Measurements from ENCODE around the gene KCTD13.
"Not testable (repeated sequence)": the region's sequence is repeated elsewhere in the genome, so short reads cannot be mapped to it uniquely, and the experiment has no call there.

Gene KCTD13, protein sequence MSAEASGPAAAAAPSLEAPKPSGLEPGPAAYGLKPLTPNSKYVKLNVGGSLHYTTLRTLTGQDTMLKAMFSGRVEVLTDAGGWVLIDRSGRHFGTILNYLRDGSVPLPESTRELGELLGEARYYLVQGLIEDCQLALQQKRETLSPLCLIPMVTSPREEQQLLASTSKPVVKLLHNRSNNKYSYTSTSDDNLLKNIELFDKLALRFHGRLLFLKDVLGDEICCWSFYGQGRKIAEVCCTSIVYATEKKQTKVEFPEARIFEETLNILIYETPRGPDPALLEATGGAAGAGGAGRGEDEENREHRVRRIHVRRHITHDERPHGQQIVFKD
- total RNA-seq: 14.0 to 15.7 reads per million in 2 donors

DNA sequence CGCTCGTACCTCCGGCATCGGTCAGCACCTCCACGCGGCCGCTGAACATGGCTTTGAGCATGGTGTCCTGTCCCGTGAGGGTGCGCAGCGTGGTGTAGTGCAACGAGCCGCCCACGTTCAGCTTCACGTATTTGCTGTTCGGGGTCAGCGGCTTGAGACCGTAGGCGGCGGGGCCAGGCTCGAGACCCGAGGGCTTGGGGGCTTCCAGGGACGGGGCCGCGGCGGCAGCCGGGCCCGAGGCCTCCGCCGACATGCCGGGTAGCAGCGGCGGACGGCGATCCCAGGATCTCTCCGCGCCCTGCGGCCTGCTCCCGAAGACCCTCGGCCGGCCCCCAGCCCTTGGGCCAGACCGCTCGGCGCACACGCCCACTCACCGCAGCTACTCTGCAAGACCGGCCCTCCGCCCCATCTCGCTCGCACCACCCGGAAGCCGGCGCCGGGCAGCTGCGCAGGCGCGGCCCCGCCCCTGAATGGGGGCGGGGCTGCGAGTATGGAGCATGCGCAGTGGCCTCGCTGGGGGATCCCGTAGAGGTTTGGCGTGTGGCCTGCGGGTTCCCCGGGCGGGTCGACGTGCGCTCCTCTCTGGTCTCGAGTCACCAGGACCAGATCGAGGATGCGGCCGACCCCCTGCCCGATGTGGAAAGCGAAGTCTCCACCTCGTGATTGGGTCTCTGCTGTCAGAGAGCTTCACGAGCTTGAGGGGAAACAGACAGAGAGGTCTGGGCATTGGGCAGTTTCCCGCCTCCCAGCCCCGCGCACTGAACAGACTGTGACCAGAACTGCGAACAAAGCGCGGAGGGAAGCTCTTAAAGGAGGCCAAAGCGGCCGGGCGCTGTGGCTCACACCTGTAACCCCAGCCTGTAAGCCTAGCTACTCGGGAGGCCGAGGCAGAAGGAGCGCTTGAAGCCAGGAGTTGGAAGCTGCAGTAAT is at the start of gene KCTD13:
KCTD13 (minus strand) TSS at position 446 of the 930 bp plus-strand sequence; CDS start at position 253, 193 bp downstream.
- DNase-seq: peak; percentile 86

DNA sequence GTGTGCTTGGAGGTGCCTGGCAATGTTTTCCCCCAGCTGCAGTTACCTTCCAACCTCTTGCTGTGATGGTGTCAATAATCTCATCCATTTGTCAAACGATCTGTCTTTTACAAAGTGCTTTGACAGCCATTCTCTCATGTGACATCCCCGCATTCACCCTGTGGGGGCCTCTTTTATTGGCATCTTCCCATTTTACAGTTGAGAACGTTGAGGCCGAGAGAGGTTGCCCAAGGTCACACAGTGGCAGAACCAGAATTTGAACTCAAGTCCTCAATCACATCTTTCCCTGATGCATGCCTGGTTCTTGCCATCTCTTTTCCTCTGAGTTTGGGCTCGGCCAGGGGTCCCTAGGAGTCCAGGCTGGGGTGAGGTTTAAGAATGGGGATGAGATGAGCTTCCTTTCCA is 49.1 kb upstream of the KCTD13 start:
- DNase-seq: no peak

- no peak for DNase-seq
Observed at GRCh38 chr16:29974291-29975133, 48.5 kb upstream of the KCTD13 start.

GRCh38 chr16:29973384-29974246 is 47.6 kb upstream of the KCTD13 start, which contains the start of gene TAOK2:
TAOK2 (plus strand) TSS chr16:29973868; CDS start chr16:29977773, 3,905 bp downstream.
- peak; percentile 84 for DNase-seq

GRCh38 chr16:29972992-29973383 is 47.0 kb upstream of the KCTD13 start:
- no peak for DNase-seq

GRCh38 chr16:29972500-29972899 is 46.5 kb upstream of the KCTD13 start:
- no peak for DNase-seq

DNA sequence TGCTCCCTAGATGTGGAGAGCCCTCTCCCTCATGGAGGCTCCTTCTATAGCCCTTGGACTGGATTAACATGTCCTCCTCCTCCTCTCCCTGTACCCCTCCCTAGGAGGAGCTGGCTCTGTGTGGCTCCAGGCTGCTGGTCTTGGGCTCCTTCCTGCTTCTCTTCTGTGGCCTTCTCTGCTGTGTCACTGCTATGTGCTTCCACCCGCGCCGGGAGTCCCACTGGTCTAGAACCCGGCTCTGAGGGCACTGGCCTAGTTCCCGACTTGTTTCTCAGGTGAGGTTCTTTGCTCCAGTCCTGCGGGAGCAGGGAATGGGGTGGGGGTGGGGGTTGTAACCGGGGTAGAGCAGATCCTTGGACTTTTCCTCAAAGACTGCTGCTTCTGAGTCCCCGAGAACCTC is 45.3 kb upstream of the KCTD13 start:
- no peak for DNase-seq

- no peak for DNase-seq
Observed at GRCh38 chr16:29968205-29968604, 42.2 kb upstream of the KCTD13 start.

- DNase-seq: no peak
Observed at GRCh38 chr16:29963021-29963743, 37.2 kb upstream of the KCTD13 start.

- no peak for DNase-seq
Observed at GRCh38 chr16:29962344-29962994, 36.4 kb upstream of the KCTD13 start.

DNA sequence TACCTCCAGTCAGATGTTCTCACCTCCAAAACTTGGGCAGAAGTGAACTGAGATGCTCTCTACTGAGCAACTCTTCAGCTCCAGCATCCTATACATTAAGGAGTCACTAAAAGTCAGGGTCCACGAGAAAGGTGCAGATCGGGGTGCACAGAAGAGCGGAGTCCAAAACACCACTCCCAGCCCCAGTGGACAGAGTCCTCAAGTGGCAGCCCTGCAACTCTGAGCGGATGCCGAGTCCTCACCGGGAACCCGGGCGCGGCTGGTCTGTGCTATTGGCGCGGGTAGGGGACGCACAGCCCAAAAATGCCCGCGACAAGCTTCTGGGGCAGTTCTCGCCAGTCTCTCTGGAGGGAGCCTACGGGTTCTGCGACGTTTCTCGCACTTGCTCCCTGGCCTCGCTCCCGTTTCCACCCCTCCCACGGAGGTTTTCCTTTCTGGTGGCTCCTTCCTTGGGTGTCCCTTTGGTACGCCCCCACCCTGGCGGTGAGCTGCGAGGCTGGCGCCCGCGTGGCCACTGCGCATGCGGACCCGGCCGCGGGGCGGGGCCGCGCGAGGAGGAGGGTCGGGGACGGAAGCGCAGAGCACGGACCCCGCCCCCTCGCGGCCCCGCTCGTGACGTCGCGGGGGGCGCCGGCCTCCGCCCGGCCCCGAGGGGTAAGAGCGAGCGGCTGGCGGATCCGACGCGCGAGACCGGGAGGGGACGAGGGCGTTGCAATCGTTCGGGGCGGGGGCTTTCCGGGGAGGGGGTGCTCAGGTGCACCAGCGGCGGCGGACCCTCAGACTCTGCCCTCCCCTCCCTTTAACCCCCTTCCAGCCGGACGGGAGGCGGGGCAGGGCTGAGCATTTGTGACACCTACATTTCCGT is 35.7 kb upstream of the KCTD13 start, which contains the start of gene TMEM219:
TMEM219 (plus strand) TSS at position 601 of the 865 bp plus-strand sequence. CDS start 1,065 bp downstream, outside the sequence.
- DNase-seq: peak; percentile 90

DNA sequence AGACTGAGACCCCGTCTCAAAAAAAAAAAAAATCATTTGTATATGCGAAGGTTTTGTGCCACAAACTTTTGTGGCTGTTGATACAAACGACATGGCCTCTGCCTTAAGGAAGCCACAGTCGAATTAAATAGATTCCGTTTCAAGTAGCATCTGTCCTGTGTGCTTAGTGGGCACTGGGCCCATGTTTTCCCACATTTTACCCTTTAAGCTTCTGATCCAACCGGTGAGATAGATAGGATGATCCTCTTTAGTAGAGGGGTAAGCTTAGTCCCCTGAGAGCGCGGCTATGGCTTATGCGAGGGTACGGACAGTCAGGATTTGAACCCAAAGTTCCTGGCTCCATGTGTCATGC is 35.1 kb upstream of the KCTD13 start:
- DNase-seq: no peak

- DNase-seq: not testable (repeated sequence)
Observed at GRCh38 chr16:29959821-29960220, 33.8 kb upstream of the KCTD13 start.

DNA sequence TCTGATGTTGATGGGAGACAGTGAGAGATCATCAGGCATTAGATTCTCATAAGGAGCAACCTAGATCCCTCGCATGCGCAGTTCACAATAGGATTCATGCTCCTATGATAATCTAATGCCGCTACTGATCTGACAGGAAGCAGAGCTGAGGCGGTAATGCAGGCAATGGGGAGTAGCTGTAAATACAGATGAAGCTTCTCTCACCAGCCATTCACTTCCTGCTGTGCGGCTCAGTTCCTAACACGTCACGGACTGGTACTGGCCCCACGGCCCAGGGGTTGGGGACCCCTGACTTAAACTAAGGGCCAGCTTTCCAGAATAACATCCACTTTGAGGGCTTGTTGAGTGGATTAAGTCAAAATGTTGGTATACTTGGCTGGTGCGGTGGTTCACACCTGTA is 33.3 kb upstream of the KCTD13 start:
- no peak for DNase-seq

DNA sequence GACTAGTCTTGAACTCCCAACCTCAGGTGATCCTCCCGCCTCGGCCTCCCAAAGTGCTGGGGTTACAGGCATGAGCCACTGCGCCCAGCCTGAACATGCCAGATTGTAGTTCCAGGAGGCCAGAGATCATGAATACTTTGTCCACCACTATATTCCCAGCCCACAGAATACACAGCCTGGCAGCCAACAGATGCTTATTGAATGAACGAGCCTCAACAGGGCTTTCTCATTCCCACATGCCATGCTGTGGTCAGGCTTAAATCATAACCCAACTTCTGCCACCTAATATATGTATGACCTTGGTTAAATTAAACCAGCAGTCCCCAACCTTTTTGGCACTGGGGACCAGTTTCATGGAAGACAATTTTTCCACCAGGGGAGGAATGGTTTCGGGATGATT is 32.7 kb upstream of the KCTD13 start:
- DNase-seq: no peak

GRCh38 chr16:29951625-29952365 is 25.8 kb upstream of the KCTD13 start:
- no peak for DNase-seq

DNA sequence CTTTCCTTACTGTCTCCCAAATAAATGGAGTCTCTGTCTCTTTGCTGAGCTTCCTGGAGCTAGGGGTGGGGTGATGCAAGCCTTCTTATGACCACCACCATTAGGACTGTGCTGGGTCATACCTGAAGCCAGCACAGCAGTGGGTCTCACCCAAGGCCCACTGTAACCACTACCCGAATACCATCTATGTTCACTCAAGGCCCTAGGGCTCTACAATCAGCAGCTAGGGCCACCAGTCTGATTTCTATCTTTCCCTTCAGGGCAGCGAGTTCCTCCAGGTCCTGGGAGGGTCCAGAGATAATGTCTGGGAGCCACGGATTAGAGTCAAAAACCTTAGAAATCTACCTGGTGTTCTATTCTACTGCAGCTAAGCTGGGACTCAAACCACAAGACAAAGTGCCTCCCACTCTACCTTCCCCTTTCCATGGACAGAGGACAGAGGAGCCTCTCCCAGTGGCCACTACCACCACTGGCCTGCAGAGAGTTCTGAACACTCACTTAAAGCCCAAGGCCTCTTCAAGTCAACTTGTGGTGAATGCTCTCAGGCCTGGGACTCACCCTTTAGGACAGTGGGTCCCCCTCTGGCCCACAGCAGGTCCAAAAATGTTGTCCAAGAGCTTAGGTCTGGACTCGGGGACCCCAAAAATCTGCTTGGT is 24.9 kb upstream of the KCTD13 start:
- DNase-seq: no peak

DNA sequence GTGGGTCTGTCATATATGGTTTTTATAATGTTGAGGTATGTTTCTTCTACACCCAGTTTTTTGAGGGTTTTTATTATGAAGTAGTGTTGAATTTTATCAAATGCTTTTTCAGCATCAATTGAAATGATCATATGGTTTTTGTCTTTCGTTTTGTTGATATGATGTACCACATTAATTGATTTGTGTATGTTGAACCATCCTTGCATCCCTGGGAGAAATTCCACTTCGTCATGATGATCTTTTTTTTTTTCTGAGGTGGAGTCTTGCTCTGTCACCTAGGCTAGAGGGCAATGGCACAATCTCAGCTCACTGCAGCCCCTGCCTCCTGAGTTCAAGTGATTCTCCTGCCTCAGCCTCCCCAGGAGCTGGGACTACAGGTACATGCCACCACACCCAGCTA is 21.9 kb upstream of the KCTD13 start:
- no peak for DNase-seq
